ENCODE data around the gene MMP8. TPM values are rescaled to one million over a fixed set of nuclear protein-coding genes. Genes with fewer than 3 reads are reported as not detected.

The MMP8 gene
- total and polyA plus RNA-seq, 9 of the 15 experiments (the other 6 are each of a cell fraction or from before 2014, with no cell fraction given) = not detected

GRCh38 chr11:102703826-102704493, 20.8 kb downstream of the MMP8 start:
- DNase-seq (ENCODE audit: extremely low read depth in 1 of 4, low spot score in 3 of 4) = no peak
- Histone ChIP-seq H3K9me3 (replicated peaks; ENCODE audit: control insufficient read depth, insufficient read depth, low read depth, low read length) (no peaks in the 10 kb centered on the region), H4K20me1 (replicated peaks; ENCODE audit: control insufficient read depth, insufficient read depth, low read length) (no peaks in the 10 kb centered on the region), H3K27me3 (ENCODE audit: control insufficient read depth in 2 of 2, insufficient read depth in 2 of 2, low read length in 2 of 2) (no peaks in the 10 kb centered on the region), H3K27ac (ENCODE audit: extremely low read depth, low read depth, low read length) (no peak overlapping the region), H3K79me2 (ENCODE audit: control insufficient read depth, insufficient read depth, low read length) (no peaks in the 10 kb centered on the region), H2AFZ (ENCODE audit: low read depth, low read length) (no peak overlapping the region), H3K36me3 (ENCODE audit: control insufficient read depth, insufficient read depth, low read length) (no peaks in the 10 kb centered on the region), H3K4me1 (replicated peaks in 1 of 2; ENCODE audit: control insufficient read depth in 2 of 2, insufficient read depth in 2 of 2, low read length in 2 of 2) (no peaks in the 10 kb centered on the region), H3K4me3 (no peak overlapping the region), H3K9ac (ENCODE audit: insufficient read depth in 1 of 2, low read depth in 2 of 2, low read length in 2 of 2) (no peak overlapping the region), H3K4me2 (ENCODE audit: insufficient read depth, low read length) (no peak overlapping the region), H3K9me1 (ENCODE audit: control insufficient read depth, insufficient read depth, low read length) (no peaks in the 10 kb centered on the region)
- FAIRE-seq = no peak
- WGBS (ENCODE audit: insufficient coverage, low coverage, missing lambda C conversion rate) = 0% methylated on average over 3 of the region's 3 CpGs
- ChIA-PET CTCF (ENCODE audit: low intra/inter-chr PET ratio) (no interaction called here), POLR2A (no interaction called here)
- BruUV-seq (replicated peaks) = no TSS peak
- TF ChIP-seq ZBTB34 (CRISPR knock-in tag; IDR thresholded peaks at IDR 0.05) = no peak
- no peak for TF ChIP-seq DDX20 (tag; IDR thresholded peaks at IDR 0.05; ENCODE audit: low read depth)
- TF ChIP-seq RBM15 (IDR thresholded peaks at IDR 0.05; ENCODE audit: insufficient read depth, low read length) = no peak
- TF ChIP-seq CCAR2 (IDR thresholded peaks at IDR 0.05; ENCODE audit: low read depth, low read length) = no peak
- TF ChIP-seq ATF7 (IDR thresholded peaks at IDR 0.05) = no peak
- TF ChIP-seq ZBTB43 (CRISPR knock-in tag; IDR thresholded peaks at IDR 0.05) = no peak
- no peak for TF ChIP-seq MAZ (CRISPR knock-in tag; conservative IDR thresholded peaks at IDR 0.05 in 1 of 2, IDR thresholded peaks at IDR 0.05 in 1 of 2)
- no peak for TF ChIP-seq SMAD2 (IDR thresholded peaks at IDR 0.05; ENCODE audit: low read depth, low read length)
- no peak for TF ChIP-seq HNRNPLL (IDR thresholded peaks at IDR 0.05; ENCODE audit: low read depth, low read length, poor library complexity, severe bottlenecking)
- no peak for TF ChIP-seq JUNB (CRISPR knock-in tag; conservative IDR thresholded peaks at IDR 0.05)
- no peak for TF ChIP-seq HNRNPK (IDR thresholded peaks at IDR 0.05; ENCODE audit: low read depth, low read length, poor library complexity, severe bottlenecking)
- no peak for TF ChIP-seq ZNF584 (CRISPR knock-in tag; IDR thresholded peaks at IDR 0.05; ENCODE audit: low read depth)
- no peak for TF ChIP-seq ZNF699 (CRISPR knock-in tag; IDR thresholded peaks at IDR 0.05; ENCODE audit: insufficient replicate concordance)
- no peak for TF ChIP-seq MTF1 (CRISPR knock-in tag; IDR thresholded peaks at IDR 0.05; ENCODE audit: borderline replicate concordance)
- TF ChIP-seq SNAPC5 (CRISPR knock-in tag; IDR thresholded peaks at IDR 0.05) = no peak
- TF ChIP-seq SUPT5H (IDR thresholded peaks at IDR 0.05) = no peak
- no peak for TF ChIP-seq EGR1 (conservative IDR thresholded peaks at IDR 0.05)
- in situ Hi-C loops (cut with MboI) = no loop called here
- intact Hi-C loops (cut with micrococcal nuclease) = no loop called here
- no peak for ATAC-seq

Measured in K562 (cell line).